ENCODE data around the gene CCDC13.

The CCDC13 gene

DNA sequence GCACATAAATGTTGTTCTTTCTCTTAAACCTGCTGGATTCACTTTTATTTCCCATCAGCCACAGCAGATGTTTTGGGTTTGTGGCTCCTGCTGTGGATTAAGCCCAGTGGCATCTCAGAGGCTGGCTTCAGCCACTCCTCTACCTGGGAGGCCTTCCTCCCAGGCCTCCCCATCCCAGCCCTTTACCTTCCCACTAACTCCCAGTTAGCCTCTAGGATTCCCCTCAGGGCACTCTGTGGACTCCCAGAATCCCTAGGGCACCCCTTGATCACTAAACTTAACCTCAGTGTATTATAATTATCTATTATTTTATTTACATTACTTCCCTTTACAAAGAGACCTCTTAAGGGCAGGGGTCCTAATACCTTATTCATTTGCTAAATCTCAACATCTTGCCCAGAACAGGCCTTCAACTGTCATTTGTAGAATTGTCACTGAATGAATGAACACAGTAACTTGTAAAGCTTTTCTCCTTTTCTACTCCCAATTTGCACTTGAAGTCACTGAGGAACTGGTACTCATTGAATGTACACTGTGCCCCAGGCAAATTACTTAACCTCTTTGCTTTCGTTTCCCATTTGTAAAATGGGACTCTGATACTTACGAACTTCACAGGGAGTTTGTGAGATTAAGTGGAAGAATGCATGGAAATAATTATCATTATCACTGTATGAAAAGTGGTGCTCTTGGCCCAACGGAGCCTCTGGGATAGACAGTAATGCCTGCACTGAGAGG, 8.3 kb downstream of the CCDC13 start:
- CTCF ChIA-PET, result interaction anchor here (1.2 to 1.4 kb wide), 2 partner anchors 20 to 75 kb away, joined by 3 read pairs; no protein-coding TSS in a partner anchor
- POLR2A ChIA-PET, result no interaction called here
- no peak for TF ChIP-seq CTCF (IDR thresholded peaks at IDR 0.05; ENCODE audit: control extremely low read depth, extremely low read depth, low read depth, missing control alignments)
- DNase-seq (ENCODE audit: extremely low spot score), result no peak

DNA sequence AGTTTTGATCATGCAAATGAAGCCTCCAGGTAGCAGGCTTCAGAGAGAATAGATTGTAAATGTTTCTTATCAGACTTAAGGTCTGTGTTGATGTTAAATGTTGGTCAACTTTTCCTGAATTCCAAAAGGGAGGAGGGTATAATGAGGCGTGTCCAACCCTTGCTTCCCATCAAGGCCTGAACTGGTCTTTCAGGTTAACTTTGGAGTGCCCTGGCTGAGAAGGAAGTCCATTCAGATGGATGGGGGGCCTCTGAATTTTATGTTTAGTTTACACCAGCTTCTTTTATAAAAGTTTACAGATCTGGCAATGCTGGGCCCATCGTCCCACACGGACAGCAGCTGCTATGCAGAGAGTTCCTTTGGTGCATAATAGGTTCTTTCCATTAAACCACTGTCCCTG, 8.9 kb downstream of the CCDC13 start:
- no peak for TF ChIP-seq CTCF (IDR thresholded peaks at IDR 0.05; ENCODE audit: control extremely low read depth, extremely low read depth, low read depth, missing control alignments)
- POLR2A ChIA-PET, result no interaction called here
- DNase-seq (ENCODE audit: extremely low spot score), result no peak

DNA sequence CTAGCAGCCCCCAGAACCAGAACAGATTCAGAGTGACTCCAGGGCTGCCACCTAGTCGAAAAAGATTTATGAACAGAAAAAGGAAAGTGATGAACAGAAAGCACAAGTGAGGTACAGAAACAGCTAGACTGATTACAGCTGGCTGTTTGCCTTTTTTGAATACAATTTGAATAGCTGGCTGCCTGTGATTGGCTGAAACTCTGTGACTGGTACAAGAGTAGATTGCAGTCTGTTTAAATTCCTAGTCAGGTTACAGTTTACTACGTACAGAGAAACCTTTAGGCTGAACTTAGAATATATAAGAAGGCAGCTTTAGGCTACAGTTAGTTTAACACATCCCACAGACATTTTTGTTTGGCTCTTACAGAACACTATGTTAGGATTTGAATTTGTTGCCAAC, 10.0 kb downstream of the CCDC13 start:
- no peak for DNase-seq (ENCODE audit: extremely low spot score)
- CTCF ChIA-PET, result interaction anchor here (1.1 to 3.1 kb wide), 4 partner anchors 9 to 21 kb away, joined by 3 to 16 read pairs (median 6); no protein-coding TSS in a partner anchor
- POLR2A ChIA-PET, result interaction anchor here (0.7 kb wide), 1 partner anchor 11 kb away, joined by 4 read pairs; no protein-coding TSS in a partner anchor
- TF ChIP-seq CTCF (IDR thresholded peaks at IDR 0.05; ENCODE audit: control extremely low read depth, extremely low read depth, low read depth, missing control alignments), result no peak

More for the DNA sequence above, 8.9 kb downstream of the CCDC13 start:
- CTCF ChIA-PET, result interaction anchor here (2.6 to 3.1 kb wide), 2 partner anchors 18 to 22 kb away, joined by 6 to 16 read pairs; no protein-coding TSS in a partner anchor

GRCh38 chr3:42762046-42762724, 10.9 kb downstream of the CCDC13 start:
- no peak for TF ChIP-seq CTCF (IDR thresholded peaks at IDR 0.05; ENCODE audit: control extremely low read depth, extremely low read depth, low read depth, missing control alignments)
- CTCF ChIA-PET, result interaction anchor here (1.1 to 3.1 kb wide), 4 partner anchors 9 to 20 kb away, joined by 3 to 16 read pairs (median 6); no protein-coding TSS in a partner anchor
- POLR2A ChIA-PET, result no interaction called here
- no peak for DNase-seq (ENCODE audit: extremely low spot score)

DNA sequence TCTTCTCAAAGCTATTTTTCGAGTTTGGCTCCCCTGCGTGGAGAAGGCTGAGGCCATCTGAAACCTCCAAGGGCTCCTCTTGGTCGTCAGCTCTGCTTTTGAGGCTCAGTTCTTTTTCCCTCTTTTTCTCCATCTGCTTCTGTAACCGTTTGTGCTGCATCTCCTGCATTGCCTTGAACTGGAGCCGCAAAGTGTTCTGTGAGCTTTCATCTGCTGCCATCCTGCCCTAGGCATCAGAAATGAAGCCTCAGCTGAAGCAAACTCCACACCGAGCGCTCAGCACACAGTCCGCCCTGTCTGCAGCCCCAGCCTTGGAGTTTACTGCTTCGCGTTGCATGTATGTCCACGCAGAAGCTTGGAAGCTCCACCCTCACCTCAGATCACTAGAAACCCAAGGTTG, 14.9 kb downstream of the CCDC13 start:
- ChIA-PET CTCF (interaction anchor here (1.2 to 2.1 kb wide), 7 partner anchors 8 to 217 kb away, joined by 3 to 17 read pairs (median 4); no protein-coding TSS in a partner anchor), POLR2A (no interaction called here)
- TF ChIP-seq CTCF (IDR thresholded peaks at IDR 0.05; ENCODE audit: control extremely low read depth, extremely low read depth, low read depth, missing control alignments), result no peak
- no peak for DNase-seq (ENCODE audit: extremely low spot score)

- no peak for TF ChIP-seq CTCF (IDR thresholded peaks at IDR 0.05; ENCODE audit: control extremely low read depth, extremely low read depth, low read depth, missing control alignments)
- ChIA-PET CTCF (interaction anchor here (0.8 to 2.1 kb wide), 9 partner anchors 10 to 216 kb away, joined by 3 to 17 read pairs (median 5); no protein-coding TSS in a partner anchor), POLR2A (no interaction called here)
- DNase-seq (ENCODE audit: extremely low spot score), result no peak
Observed at GRCh38 chr3:42756681-42757213, 16.3 kb downstream of the CCDC13 start.
